Midbrain (tissue), 1 donor: ENCODE measurements around the gene CHMP6.
"Not testable (repeated sequence)": the region's sequence is repeated elsewhere in the genome, so short reads cannot be mapped to it uniquely, and the experiment has no call there.

Experiments
- DNase-seq: peaks from one replicate; lab custom pipeline; 2025; lab: John Stamatoyannopoulos, UW

The CHMP6 gene

GRCh38 chr17:81030312-81030711 is 38.7 kb downstream of the CHMP6 start:
- DNase-seq: not testable (repeated sequence)

- no peak for DNase-seq
These were observed 39.3 kb downstream of the CHMP6 start for GRCh38 chr17:81030741-81031565.

- no peak for DNase-seq
These were observed 40.2 kb downstream of the CHMP6 start for GRCh38 chr17:81031566-81032550.

- no peak for DNase-seq
These were observed 41.2 kb downstream of the CHMP6 start for GRCh38 chr17:81032641-81033480.

GRCh38 chr17:81033535-81034167 is 42.0 kb downstream of the CHMP6 start:
- DNase-seq: no peak

GRCh38 chr17:81034168-81034777 is 42.6 kb downstream of the CHMP6 start:
- no peak for DNase-seq

GRCh38 chr17:81034779-81035520 is 43.3 kb downstream of the CHMP6 start, which contains the start of gene BAIAP2:
BAIAP2 (plus strand) TSS chr17:81035151; CDS start chr17:81035255, 104 bp downstream.
- peak; percentile 96 for DNase-seq

- no peak for DNase-seq
These were observed 44.0 kb downstream of the CHMP6 start for GRCh38 chr17:81035521-81036196.

GRCh38 chr17:81036197-81036941 is 44.7 kb downstream of the CHMP6 start:
- peak; percentile 30 for DNase-seq

- DNase-seq: no peak
These were observed 45.6 kb downstream of the CHMP6 start for GRCh38 chr17:81037026-81037797.

GRCh38 chr17:81037798-81038733 is 46.4 kb downstream of the CHMP6 start:
- no peak for DNase-seq

- DNase-seq: no peak
These were observed 47.5 kb downstream of the CHMP6 start for GRCh38 chr17:81039096-81039495.

GRCh38 chr17:81039854-81040758 is 48.5 kb downstream of the CHMP6 start:
- DNase-seq: no peak

- no peak for DNase-seq
These were observed 49.2 kb downstream of the CHMP6 start for GRCh38 chr17:81040791-81041337.

- DNase-seq: no peak
These were observed 51.0 kb downstream of the CHMP6 start for GRCh38 chr17:81042606-81043005.
